ENCODE measurements around the gene ZMYM4. TPM values are rescaled to one million over a fixed set of nuclear protein-coding genes. Genes with fewer than 3 reads are reported as not detected.

Gene ZMYM4
- total and polyA plus RNA-seq, 8 donors, result 8.8 to 104 (median 23.7) TPM

DNA sequence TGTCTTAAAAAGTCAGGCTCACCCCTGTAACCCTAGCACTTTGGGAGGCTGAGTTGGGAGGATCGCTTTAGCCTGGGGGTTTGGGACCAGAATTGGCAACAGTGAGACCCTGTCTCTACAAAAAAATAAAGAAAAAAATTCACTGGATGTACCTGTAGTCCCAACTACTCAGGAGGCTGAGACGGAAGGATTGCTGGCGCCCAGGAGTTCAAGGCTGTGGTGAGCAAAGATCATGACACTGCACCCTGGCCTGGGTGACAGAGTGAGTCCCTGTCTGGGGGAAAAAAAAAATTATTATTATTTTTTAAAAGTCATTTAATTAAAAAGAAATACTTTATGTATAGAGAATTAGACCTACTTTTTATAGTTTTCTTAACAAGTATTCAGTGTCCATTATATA lies 47.1 kb downstream of the ZMYM4 start:
- peaks cover 0 to 24% (median 12%) of the 10 kb centered on the region in 4 donors for H3K4me1 ChIP-seq
- TF ChIP-seq EP300 (IDR thresholded peaks at IDR 0.05), result no peak
- TF ChIP-seq POLR2A (IDR thresholded peaks at IDR 0.05), result no peak
- TF ChIP-seq, protein P1, sequence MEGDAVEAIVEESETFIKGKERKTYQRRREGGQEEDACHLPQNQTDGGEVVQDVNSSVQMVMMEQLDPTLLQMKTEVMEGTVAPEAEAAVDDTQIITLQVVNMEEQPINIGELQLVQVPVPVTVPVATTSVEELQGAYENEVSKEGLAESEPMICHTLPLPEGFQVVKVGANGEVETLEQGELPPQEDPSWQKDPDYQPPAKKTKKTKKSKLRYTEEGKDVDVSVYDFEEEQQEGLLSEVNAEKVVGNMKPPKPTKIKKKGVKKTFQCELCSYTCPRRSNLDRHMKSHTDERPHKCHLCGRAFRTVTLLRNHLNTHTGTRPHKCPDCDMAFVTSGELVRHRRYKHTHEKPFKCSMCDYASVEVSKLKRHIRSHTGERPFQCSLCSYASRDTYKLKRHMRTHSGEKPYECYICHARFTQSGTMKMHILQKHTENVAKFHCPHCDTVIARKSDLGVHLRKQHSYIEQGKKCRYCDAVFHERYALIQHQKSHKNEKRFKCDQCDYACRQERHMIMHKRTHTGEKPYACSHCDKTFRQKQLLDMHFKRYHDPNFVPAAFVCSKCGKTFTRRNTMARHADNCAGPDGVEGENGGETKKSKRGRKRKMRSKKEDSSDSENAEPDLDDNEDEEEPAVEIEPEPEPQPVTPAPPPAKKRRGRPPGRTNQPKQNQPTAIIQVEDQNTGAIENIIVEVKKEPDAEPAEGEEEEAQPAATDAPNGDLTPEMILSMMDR (IDR thresholded peaks at IDR 0.05), result no peak
- TF ChIP-seq POLR2AphosphoS5 (IDR thresholded peaks at IDR 0.05), result no peak
- H3K27me3 ChIP-seq, result no peaks in the 10 kb centered on the region
- DNase-seq, result no peak
- no peak overlapping the region for H3K27ac ChIP-seq
- 95 to 98% (median 96%) methylated on average over 3 of the region's 3 CpGs for WGBS, 5 donors
- intact Hi-C loops (cut with DNase I; ENCODE audit: low total_unique reads), result no loop called here
- no peaks in the 10 kb centered on the region for H3K9me3 ChIP-seq
- no peak overlapping the region for H3K4me3 ChIP-seq
- peaks cover 4 to 14% (median 12%) of the 10 kb centered on the region in 4 donors for H3K36me3 ChIP-seq

DNA sequence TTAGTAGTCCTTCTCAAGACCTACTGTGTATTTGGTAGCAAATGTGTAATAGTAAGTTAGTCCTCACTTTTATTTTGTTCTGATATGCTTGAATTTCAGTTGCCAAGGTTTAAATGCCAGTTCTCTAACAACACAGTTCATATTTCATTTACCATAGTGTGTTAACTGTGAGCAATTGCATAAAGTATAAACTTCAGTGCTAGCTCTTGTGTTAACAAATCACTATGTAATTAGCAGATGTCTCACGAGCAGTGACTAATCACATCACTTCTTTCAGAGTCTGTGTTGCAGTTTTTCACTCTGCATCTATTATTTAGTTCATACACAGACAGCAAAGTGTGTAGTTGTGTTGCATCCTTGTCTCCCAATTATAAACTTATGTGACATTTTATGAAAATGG lies 47.8 kb downstream of the ZMYM4 start:
- 30 to 69% (median 50%) methylated on average over 1 of the region's 1 CpG for WGBS, 5 donors
- H3K27ac ChIP-seq, result no peak overlapping the region
- TF ChIP-seq POLR2AphosphoS5 (IDR thresholded peaks at IDR 0.05), result no peak
- TF ChIP-seq EP300 (IDR thresholded peaks at IDR 0.05), result no peak
- TF ChIP-seq POLR2A (IDR thresholded peaks at IDR 0.05), result no peak
- TF ChIP-seq, protein P1 (IDR thresholded peaks at IDR 0.05), result no peak
- DNase-seq, result no peak
- H3K4me1 ChIP-seq, result peaks cover 0 to 30% (median 15%) of the 10 kb centered on the region in 4 donors
- H3K4me3 ChIP-seq, result no peak overlapping the region
- intact Hi-C loops (cut with DNase I; ENCODE audit: low total_unique reads), result no loop called here
- H3K27me3 ChIP-seq, result no peaks in the 10 kb centered on the region
- no peaks in the 10 kb centered on the region for H3K9me3 ChIP-seq
- peaks cover 0 to 8% (median 6%) of the 10 kb centered on the region in 4 donors for H3K36me3 ChIP-seq

DNA sequence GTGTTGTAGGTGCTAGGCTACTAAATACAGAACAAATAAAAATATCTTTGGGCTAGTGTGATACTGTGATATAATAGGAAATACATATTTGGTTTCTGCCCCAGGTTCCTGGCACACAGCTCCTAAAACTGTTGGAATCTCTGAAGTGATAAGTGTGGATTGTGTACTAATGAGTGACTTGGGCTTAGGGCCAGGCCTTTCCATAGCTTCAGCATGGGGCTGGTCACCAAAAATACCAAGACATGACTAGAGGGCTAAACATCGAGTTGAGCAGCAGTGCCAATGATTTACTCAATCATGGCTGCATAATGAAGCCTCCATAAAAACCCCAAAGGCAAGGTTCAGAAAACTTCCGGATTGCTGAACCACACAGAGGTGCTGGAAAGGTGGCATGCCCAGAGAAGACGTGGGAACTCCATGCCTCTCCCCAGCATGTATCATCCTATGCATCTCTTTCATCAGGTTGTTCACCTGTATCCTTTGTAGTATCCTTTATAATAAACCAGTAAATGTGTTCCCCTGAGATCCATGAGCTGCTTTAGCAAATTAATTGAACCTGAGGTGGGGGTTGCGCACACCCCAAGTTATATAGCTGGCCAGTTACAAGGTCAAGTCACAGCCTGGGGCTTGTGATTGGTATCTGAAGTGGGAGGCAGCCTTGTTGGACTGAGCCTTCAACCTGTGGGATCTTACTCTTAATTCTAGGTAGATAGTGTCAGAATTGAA lies 51.6 kb downstream of the ZMYM4 start:
- peak; percentile 35 to 86 for DNase-seq
- 36 to 73% (median 53%) methylated on average over 4 of the region's 4 CpGs for WGBS, 5 donors
- Histone ChIP-seq H3K27ac (peak overlapping the region; percentile 40 to 62 (median 53)), H3K27me3 (no peaks in the 10 kb centered on the region), H3K4me1 (peaks cover 14 to 49% (median 31%) of the 10 kb centered on the region in 4 donors), H3K9me3 (no peaks in the 10 kb centered on the region), H3K36me3 (peaks cover 0 to 3% (median 0%) of the 10 kb centered on the region in 4 donors), H3K4me3 (no peak overlapping the region)
- intact Hi-C loops (cut with DNase I; ENCODE audit: low total_unique reads), result no loop called here
- TF ChIP-seq POLR2AphosphoS5 (IDR thresholded peaks at IDR 0.05), result peak in 2 of 3 donors; percentile 18 to 70
- TF ChIP-seq, protein P1 (IDR thresholded peaks at IDR 0.05), result no peak

DNA sequence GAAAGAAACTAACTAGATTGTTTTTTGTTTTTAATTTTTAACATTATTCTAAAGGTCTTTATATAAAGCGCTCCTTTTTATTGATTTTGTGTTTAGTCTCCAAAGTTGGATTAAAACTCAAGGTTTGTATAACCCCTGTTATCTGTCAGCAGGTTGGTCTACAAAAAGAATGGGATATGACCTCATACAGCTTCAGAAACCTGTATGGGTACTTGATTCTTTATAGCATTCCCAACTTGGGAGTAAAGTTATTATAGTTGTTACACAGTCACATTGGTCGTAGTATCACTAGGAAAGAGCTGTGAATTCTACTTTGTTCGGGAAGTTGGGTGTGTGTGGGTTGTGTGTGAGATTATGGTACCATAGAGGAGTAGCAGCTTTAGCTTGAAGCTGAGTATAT lies 52.4 kb downstream of the ZMYM4 start:
- Histone ChIP-seq H3K27me3 (no peaks in the 10 kb centered on the region), H3K4me3 (no peak overlapping the region), H3K9me3 (no peaks in the 10 kb centered on the region), H3K4me1 (peaks cover 14 to 56% (median 35%) of the 10 kb centered on the region in 4 donors), H3K36me3 (peaks cover 0 to 3% (median 0%) of the 10 kb centered on the region in 4 donors), H3K27ac (peak overlapping the region in 4 of 5 donors; percentile 40 to 62 (median 54))
- peak in 1 of 2 donors; percentile 40 for DNase-seq
- TF ChIP-seq EP300 (IDR thresholded peaks at IDR 0.05) (no peak), POLR2A (IDR thresholded peaks at IDR 0.05) (no peak), POLR2AphosphoS5 (IDR thresholded peaks at IDR 0.05) (no peak)
- TF ChIP-seq, protein P1 (IDR thresholded peaks at IDR 0.05), result no peak
- 29 to 60% (median 40%) methylated on average over 3 of the region's 3 CpGs for WGBS, 5 donors
- intact Hi-C loops (cut with DNase I; ENCODE audit: low total_unique reads), result no loop called here

Data from stomach (tissue), 9 donors.